Common myeloid progenitor, CD34-positive (primary cell): ENCODE measurements around the gene HES5.

ENCODE experiments used
- CTCF ChIA-PET: fragments of 350-600 bp; sonication (Branson Sonifier 250); formaldehyde crosslinking; loops from one replicate; lab custom pipeline; 2021; ENCODE audit warnings: antibody characterized with exemption; lab: Charles Lee
- POLR2A ChIA-PET: fragments of 350-600 bp; sonication (Branson Sonifier 250); formaldehyde crosslinking; loops from one replicate; lab custom pipeline; 2021; ENCODE audit warnings: antibody characterized with exemption; lab: Charles Lee
- DNase-seq, 3 donors: peaks; one replicate each; pipeline versions ENCODE4 v3.0.0 to v3.0.0-alpha.2; 2013
- H3K27ac ChIP-seq, 2 experiments: 1 replicate in 1 of 2; 2 replicates in 1 of 2; pipeline ENCODE4 v1.7.0; 2013; ENCODE audit warnings: inconsistent platforms in 2 of 2, low read length in 2 of 2, mild to moderate bottlenecking in 2 of 2, low read depth in 1 of 2, moderate library complexity in 1 of 2; ENCODE audit not compliant: severe bottlenecking in 2 of 2, insufficient read depth in 1 of 2, poor library complexity in 1 of 2
- H3K27me3 ChIP-seq, 5 experiments: replicated peaks in 2 of 5; 1 replicate in 3 of 5; 2 replicates in 2 of 5; pipeline versions ENCODE4 v1.6.1 to v1.7.0; 2013; ENCODE audit warnings: low read length in 4 of 5, mild to moderate bottlenecking in 2 of 5, moderate library complexity in 2 of 5, inconsistent platforms in 1 of 5; ENCODE audit not compliant: insufficient read depth in 5 of 5, control insufficient read depth in 4 of 5
- H3K36me3 ChIP-seq, 4 experiments: 1 replicate in 2 of 4; 2 replicates in 2 of 4; pipeline versions ENCODE4 v1.6.1 to v1.7.0; 2013; ENCODE audit warnings: low read length in 3 of 4, control low read depth in 1 of 4, mild to moderate bottlenecking in 1 of 4; ENCODE audit not compliant: control insufficient read depth in 4 of 4, insufficient read depth in 4 of 4
- H3K4me1 ChIP-seq, 4 experiments: 1 replicate in 3 of 4; 2 replicates in 1 of 4; pipeline versions ENCODE4 v1.6.1 to v1.7.1; 2013; ENCODE audit warnings: low read length in 3 of 4, mild to moderate bottlenecking in 3 of 4, control low read depth in 1 of 4, inconsistent platforms in 1 of 4, moderate library complexity in 1 of 4; ENCODE audit not compliant: control insufficient read depth in 4 of 4, insufficient read depth in 4 of 4; ENCODE audit errors: control extremely low read depth in 1 of 4
- H3K4me3 ChIP-seq, 7 experiments: 1 replicate in 4 of 7; 2 replicates in 3 of 7; pipeline versions ENCODE4 v1.5.1 to v1.7.0; 2013; ENCODE audit warnings: mild to moderate bottlenecking in 7 of 7, low read length in 6 of 7, moderate library complexity in 6 of 7, inconsistent platforms in 2 of 7, low read depth in 2 of 7, control low read depth in 1 of 7; ENCODE audit not compliant: insufficient read depth in 4 of 7, control insufficient read depth in 1 of 7; ENCODE audit errors: extremely low read depth in 1 of 7
- H3K9me3 ChIP-seq, 5 experiments: 1 replicate in 4 of 5; 2 replicates in 1 of 5; pipeline versions ENCODE4 v1.6.1 to v1.7.1; 2013; ENCODE audit warnings: low read length in 4 of 5, mild to moderate bottlenecking in 2 of 5, inconsistent platforms in 1 of 5, low read depth in 1 of 5, moderate library complexity in 1 of 5; ENCODE audit not compliant: control insufficient read depth in 4 of 5, insufficient read depth in 2 of 5; ENCODE audit errors: control extremely low read depth in 1 of 5
- WGBS: methylation state at CpG from one replicate; pipeline ENCODE4 v1.1.5; 2013; ENCODE audit not compliant: insufficient coverage; 5-methylcytosine and 5-hydroxymethylcytosine counted together

The HES5 gene

GRCh38 chr1:2506007-2506860 lies 23.8 kb downstream of the HES5 start:
- peak in 2 of 3 donors; percentile 52 to 58 for DNase-seq
- Histone ChIP-seq H3K4me1 (peaks cover 0 to 5% (median 2%) of the 10 kb centered on the region in 4 experiments), H3K36me3 (peaks cover 2 to 43% (median 23%) of the 10 kb centered on the region in 4 experiments), H3K9me3 (no peaks in the 10 kb centered on the region), H3K27ac (no peak overlapping the region), H3K27me3 (peaks cover 0 to 19% (median 0%) of the 10 kb centered on the region in 5 experiments), H3K4me3 (no peak overlapping the region)
- CTCF ChIA-PET, result no interaction called here
- POLR2A ChIA-PET, result no interaction called here
- 73% methylated on average over 25 of the region's 30 CpGs for WGBS

DNA sequence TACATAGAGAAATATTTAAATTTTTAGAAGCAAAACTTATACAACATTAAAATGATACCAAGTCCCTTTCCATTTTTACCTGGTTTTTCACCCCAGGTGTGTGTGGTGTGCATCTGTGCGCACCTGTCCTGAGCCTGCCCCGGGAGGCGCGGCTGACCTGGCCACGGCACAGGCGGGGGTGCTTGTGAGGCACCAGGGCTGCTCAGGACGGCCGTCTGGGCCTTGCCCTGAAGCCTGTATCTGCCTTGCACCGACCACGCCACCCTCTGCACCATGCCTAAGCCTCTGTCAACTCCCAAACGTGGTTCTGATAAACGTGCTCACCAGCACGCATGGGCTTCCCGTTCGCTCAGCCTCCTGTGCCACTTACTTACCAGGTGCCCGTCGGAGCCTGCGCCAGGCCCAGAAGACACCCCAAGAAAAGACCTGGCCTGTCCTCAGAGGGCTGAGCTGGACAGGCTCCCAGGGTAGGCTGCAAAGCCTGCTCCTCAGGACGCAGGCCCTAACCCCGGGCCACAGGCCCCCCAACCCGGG lies 24.5 kb downstream of the HES5 start:
- Histone ChIP-seq H3K4me3 (no peak overlapping the region), H3K27me3 (peaks cover 0 to 19% (median 0%) of the 10 kb centered on the region in 5 experiments), H3K9me3 (no peaks in the 10 kb centered on the region), H3K27ac (no peak overlapping the region), H3K4me1 (peaks cover 0 to 9% (median 6%) of the 10 kb centered on the region in 4 experiments), H3K36me3 (peaks cover 2 to 36% (median 18%) of the 10 kb centered on the region in 4 experiments)
- CTCF ChIA-PET, result no interaction called here
- 90% methylated on average over 20 of the region's 21 CpGs for WGBS
- POLR2A ChIA-PET, result no interaction called here
- no peak for DNase-seq

GRCh38 chr1:2504949-2505272 lies 25.2 kb downstream of the HES5 start:
- H3K27me3 ChIP-seq, result peaks cover 0 to 19% (median 0%) of the 10 kb centered on the region in 5 experiments

DNA sequence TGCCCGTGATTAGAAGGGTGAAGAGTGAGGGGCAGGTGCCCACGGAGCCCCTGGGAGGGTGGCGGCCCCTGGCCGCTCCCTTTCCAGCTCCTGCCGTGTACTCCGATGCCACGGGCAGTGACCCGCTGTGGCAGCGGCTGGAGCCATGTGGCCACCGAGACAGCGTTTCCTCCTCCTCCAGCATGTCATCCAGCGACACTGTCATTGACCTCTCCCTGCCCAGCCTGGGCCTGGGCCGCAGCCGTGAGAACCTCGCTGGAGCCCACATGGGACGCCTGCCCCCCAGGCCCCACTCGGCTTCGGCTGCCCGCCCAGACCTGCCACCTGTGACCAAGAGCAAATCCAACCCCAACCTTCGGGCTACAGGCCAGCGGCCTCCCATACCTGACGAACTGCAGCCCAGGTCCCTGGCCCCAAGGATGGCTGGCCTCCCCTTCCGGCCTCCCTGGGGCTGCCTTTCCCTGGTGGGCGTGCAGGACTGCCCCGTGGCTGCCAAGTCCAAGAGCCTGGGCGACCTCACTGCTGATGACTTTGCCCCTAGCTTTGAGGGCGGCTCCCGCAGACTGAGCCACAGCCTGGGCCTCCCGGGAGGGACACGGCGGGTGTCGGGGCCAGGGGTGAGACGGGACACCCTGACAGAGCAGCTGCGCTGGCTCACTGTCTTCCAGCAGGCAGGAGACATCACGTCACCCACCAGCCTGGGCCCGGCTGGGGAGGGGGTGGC lies 25.7 kb downstream of the HES5 start:
- whole genome bisulfite sequencing, result 89% methylated on average over 27 of the region's 36 CpGs
- peaks cover 0 to 20% (median 16%) of the 10 kb centered on the region in 4 experiments for H3K4me1 ChIP-seq
- H3K9me3 ChIP-seq, result no peaks in the 10 kb centered on the region
- no peak overlapping the region for H3K4me3 ChIP-seq
- no peak overlapping the region for H3K27ac ChIP-seq
- ChIA-PET CTCF (no interaction called here), POLR2A (interaction anchor here (0.6 kb wide), 2 partner anchors 27 to 683 kb away, joined by 3 read pairs; no protein-coding TSS in a partner anchor)
- peaks cover 0 to 19% (median 0%) of the 10 kb centered on the region in 5 experiments for H3K27me3 ChIP-seq
- peaks cover 0 to 24% (median 11%) of the 10 kb centered on the region in 4 experiments for H3K36me3 ChIP-seq
- no peak for DNase-seq

More at GRCh38 chr1:2504949-2505272, 25.2 kb downstream of the HES5 start:
- no peak for DNase-seq
- Histone ChIP-seq H3K4me3 (no peak overlapping the region), H3K36me3 (peaks cover 2 to 29% (median 14%) of the 10 kb centered on the region in 4 experiments), H3K27ac (no peak overlapping the region), H3K9me3 (no peaks in the 10 kb centered on the region), H3K4me1 (peaks cover 0 to 15% (median 13%) of the 10 kb centered on the region in 4 experiments)
- WGBS, result 82% methylated on average over 21 of the region's 22 CpGs
- POLR2A ChIA-PET, result no interaction called here
- CTCF ChIA-PET, result no interaction called here

GRCh38 chr1:2503554-2504224 lies 26.4 kb downstream of the HES5 start:
- H3K36me3 ChIP-seq, result peaks cover 0 to 17% (median 7%) of the 10 kb centered on the region in 4 experiments
- CTCF ChIA-PET, result no interaction called here

DNA sequence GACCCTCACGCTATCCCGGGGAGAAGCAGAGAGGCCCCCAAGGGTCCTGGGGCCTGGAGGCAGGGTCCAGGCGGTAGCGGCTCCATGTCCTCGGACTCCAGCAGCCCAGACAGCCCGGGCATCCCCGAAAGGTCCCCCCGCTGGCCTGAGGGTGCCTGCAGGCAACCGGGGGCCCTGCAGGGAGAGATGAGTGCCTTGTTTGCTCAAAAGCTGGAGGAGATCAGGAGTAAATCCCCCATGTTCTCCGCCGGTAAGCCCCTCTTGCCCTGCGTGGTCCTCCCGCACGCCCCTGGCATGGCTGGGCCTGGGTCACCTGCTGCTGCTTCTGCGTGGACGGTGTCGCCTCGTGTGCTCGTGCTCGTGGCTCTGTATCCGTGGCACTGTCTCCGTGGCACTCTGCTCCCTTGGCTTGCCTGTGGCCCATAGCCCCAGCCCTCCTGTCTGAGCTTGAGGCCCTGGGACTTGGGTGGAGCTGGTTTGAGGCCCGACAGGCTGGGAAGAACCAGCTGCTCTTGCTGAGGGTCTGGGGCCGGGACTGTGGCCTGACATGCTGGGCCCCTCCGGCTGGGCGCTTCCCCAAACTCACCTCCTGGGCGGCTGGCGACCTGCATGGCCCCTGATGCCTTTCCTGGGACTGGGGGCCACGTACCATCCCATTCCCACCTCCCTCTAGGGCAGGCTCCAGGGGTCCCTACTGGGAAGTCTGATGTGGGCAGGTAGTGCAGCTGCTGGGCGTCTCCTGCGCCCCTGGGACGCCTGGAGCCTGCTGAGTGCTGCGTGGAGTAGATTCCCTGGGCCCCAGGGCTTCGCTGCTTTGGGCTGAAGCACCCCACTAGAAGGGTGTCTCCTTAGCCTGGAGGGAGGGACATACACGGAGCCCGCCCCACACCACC lies 27.2 kb downstream of the HES5 start:
- Histone ChIP-seq H3K36me3 (peaks cover 0 to 12% (median 3%) of the 10 kb centered on the region in 4 experiments), H3K27me3 (peaks cover 0 to 19% (median 0%) of the 10 kb centered on the region in 5 experiments), H3K9me3 (no peaks in the 10 kb centered on the region), H3K4me1 (peaks cover 0 to 21% (median 17%) of the 10 kb centered on the region in 4 experiments), H3K27ac (no peak overlapping the region), H3K4me3 (no peak overlapping the region)
- no peak for DNase-seq
- WGBS, result 86% methylated on average over 31 of the region's 36 CpGs
- CTCF ChIA-PET, result no interaction called here
- POLR2A ChIA-PET, result no interaction called here

More at GRCh38 chr1:2503554-2504224, 26.4 kb downstream of the HES5 start:
- DNase-seq, result peak in 1 of 3 donors; percentile 20
- Histone ChIP-seq H3K9me3 (no peaks in the 10 kb centered on the region), H3K4me3 (no peak overlapping the region), H3K27ac (no peak overlapping the region), H3K27me3 (peaks cover 0 to 19% (median 0%) of the 10 kb centered on the region in 5 experiments), H3K4me1 (peaks cover 0 to 21% (median 17%) of the 10 kb centered on the region in 4 experiments)
- POLR2A ChIA-PET, result interaction anchor here (0.6 kb wide), 2 partner anchors 28 to 682 kb away, joined by 3 read pairs; no protein-coding TSS in a partner anchor
- WGBS, result 61% methylated on average over 35 of the region's 42 CpGs
